GM19372 (cell line): ENCODE data around the gene DMD.
"Not testable (repeated sequence)": the region's sequence is repeated elsewhere in the genome, so short reads cannot be mapped to it uniquely, and the experiment has no call there.

ENCODE experiments used
- ATAC-seq: cut with Tn5 transposase; IDR thresholded peaks from one replicate; pipeline ENCODE4 v1.9.1; 2021; ENCODE audit warnings: mild to moderate bottlenecking, low read depth, moderate library complexity; ENCODE audit not compliant: unreplicated experiment

DMD gene

DNA sequence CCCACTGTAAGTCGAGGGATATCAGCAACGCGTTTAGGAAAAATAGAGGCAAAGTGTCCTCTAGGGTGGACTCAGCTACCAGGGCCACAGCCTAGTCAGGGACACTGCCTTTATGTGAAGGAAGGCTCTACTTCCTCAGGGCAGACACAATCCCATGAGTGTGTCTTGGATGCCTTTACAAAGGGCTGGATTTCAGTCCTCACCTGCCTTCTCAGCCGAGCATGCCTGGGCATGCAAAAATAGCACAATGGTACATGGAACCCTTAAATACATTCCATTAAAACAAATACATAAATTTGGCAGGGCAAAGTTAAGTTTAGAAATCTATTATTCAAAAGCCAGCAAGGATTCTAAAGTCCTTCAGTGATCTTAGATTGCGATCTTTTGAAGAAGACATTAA is 51.1 kb downstream of the DMD start:
- no peak for ATAC-seq

DNA sequence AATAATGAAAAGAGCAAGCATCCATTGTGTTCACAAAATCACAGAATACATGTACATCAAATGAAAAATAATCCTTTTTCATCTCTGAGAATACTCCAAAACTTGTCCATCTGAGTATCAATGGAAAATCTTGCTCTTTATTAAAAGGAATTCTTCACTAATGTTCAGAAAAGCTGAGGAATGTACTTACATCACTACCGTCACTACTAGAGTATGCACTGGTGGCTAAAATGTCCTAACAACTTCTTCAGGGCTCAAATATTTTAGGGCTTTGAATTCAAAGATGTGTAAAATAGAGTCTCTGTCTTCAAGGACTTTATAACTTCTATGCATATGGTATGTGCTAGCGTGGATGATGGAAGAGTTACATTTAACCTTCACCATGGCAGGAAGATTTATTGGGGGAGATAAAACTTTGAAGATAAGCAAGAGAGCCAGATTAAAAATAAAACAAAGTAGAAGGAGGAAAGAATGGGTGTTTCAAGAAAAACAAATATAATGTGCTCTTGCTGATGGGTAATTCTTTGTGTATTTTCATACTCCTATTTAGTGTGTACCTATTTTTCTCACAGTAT is 55.1 kb downstream of the DMD start:
- no peak for ATAC-seq

DNA sequence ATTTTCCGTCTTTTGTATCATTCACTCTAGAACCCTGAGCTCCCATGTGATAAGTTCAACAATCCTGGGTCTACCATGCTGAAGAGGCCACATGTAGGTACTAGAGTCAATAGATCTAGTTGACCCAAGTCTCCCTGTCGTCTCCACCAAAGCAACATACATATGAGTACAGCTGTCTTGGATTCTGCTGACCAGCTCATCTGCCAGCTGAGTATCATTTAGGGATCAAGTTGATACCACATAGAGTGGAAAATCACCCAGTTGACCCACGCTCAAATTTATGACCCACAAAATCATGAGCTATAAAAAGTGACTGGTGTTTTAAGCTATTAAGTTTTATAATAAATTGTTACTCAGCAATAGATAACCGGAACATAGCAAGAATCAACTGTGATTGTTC is 61.8 kb downstream of the DMD start:
- ATAC-seq = no peak

DNA sequence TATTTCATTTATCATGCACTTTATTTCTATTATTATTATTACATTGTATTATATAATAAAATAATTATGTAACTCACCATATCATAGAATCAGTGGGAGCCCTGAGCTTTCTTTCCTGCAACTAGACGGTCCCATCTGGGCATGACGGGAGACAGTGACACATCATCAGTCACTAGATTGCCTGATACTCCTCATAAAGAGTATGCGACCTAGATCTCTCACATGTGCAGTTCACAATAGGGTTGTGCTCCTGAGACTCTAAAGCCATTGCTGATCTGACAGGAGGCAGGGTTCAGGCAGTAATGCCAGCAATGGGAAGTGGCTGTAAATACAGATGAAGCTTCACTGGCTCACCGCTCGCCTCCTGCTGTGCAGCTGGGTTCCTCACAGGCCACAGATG is 62.3 kb downstream of the DMD start:
- no peak for ATAC-seq

DNA sequence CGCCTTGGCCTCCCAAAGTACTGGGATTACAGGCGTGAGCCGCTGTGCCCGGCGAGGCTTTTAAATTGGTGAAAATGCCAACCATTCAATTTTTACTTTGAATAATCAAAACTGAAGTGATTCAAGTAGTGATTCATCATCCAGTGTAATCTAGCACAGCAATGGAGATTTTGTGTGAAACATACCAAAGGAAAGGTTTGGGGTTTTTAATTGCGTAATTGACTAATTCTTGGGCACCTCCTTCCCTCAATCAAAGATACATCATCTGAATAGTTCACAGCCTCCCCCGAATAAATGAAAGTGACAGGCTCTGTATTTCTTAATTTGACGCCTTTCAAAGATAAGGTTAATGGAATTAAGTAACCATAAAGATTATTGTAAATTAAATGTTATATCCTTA is 69.0 kb downstream of the DMD start:
- no peak for ATAC-seq

DNA sequence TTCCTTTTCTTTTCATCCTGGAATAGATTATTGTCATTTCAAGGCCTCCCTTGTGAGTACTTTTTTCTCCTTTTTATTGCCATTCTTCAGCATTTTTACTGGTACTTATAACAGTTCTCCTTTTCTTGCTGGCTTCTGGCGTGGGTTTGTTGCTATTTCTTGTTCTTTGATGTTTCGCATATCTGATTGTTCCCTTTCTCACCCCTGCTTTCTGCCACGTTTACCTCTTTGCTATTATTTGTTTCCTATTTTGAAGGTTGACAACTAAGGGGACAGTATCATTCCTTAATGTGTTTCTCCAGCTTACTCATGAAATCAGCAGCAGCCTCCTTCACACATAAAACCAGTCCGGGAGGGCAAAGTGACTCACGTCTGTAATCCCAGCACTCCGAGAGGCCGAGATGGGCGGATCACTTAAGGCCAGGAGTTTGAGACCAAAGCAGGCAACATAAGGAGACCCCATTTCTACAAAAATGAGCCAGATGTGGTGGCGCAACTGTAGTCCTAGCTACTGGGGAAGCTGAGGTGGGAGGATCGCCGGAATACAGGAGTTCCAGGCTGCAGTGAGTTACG is 72.6 kb downstream of the DMD start:
- ATAC-seq = no peak

DNA sequence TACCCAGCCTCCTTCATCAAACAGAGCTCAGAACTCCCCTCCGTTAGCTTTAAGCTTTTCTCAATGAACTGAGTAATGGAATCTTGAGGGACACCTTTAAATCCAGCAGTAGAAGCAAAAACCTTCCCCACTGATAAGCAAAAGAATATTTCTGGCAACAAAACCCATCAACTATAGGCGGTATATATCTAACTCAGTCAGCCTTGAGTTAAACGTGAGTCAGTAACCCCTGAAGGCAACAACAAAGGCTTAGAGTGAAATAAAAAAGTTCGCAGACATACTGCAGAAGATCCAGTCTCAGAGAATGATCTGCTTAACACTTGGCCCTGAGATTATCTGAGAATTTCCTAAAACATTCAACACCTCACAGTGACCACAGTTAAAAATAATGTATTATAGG is 77.2 kb downstream of the DMD start:
- ATAC-seq = no peak

DNA sequence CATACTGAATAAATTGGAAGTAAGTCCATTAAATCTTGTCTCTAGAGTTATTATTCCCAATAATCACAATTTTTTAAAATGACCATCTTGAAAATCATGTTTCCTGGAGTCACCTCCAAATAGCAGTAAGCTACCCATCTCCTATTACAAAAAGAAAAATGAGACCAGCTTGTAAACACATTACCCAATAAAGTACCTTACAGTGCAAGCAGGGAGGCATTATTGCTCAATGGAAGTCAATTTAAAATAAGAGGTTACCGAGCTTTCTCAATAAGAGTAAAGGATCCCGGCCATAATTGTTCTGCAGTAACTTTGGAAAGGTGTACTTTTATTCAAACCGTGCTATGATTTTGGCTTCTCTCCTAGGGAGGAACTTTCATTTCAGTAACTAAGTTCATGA is 78.0 kb downstream of the DMD start:
- no peak for ATAC-seq

DNA sequence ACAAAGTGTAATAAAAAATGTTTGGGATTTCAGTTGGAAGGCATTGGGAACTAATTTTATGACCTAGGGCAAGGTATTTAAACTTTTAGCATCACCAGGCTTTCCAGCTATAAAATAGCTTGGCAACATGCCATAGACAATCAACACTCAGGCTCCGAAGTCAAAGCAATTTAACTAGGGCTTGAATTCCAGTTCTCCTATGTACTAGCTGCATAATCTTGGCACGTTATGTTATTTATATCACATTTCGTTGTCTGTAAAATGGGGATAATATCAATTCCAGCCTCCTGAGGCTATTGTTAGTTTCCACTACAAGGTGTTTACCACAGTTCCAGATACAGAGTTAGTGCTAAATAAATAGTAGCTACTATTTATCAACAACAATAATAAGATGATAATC is 78.8 kb downstream of the DMD start:
- ATAC-seq = no peak

DNA sequence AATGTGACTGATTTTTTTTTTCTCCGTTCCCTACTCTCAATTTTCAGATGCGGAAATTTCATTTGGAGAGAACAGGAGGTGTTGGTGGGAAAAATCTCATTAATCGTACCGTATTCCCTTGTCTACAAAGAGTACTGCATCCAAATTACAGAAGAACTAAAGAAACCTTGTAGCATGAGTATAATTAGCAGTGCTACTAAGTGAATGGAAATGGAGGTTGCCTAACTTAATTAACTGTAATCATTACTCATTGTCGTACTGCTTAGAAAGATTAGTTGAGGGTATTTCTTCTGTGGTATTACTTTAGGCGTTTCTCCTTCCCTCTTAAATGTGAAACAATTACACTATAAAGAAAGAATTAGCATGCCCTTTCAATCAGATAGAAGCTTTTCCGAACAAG is 81.7 kb downstream of the DMD start:
- no peak for ATAC-seq

DNA sequence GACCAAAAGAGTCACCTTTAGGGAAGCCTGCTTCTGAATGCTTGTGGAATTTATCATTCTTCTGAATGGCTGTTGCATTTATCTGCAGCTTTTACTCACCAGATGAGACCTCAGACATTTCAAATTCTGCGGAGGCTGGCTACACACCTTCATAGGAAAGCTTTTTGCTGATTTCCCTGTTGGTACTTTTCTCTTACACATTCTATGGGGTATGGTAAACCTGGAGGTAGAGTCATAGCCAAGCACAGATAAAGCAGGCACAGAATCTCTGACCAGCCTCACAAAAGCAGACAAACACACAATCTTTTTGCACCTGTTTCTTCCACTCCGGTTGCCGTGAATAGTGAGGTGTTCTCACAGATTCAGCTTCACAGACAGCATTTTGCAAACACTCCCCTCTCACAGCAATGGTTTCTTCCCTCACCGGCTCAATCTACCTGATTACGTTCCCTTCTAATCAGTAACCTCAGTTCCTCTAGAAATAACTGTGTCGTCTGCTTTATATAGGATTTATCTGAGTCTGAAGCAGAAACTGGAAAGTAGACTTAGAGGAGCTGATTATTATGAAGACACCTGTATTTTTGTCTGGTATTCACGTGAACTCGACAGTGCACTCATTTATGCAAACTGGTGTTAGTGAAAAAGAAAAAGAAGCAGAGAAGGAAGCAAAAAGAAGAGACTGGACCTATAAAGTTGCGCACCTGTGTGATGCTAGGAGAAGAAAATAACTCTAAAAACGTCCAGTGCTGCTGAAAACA is 83.1 kb downstream of the DMD start:
- ATAC-seq = no peak

DNA sequence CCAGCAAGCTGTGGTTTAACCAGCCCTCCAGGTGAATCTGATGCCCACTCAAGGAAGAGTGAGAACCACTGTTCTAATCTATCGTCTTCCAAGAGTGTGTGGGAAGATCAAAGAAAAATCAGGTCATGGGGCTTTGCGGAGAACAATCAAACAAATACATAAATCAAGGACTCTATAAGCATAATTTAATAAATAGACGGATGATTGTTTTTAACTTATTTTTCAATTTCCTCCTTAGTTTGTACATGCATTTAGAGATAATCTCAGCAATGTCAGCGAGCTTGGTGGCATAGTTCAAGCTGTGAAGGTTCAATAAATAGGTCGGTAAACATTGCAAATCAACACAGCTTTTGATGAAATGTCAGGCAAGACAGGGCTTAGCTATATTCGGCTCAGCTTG is 84.9 kb downstream of the DMD start:
- no peak for ATAC-seq

DNA sequence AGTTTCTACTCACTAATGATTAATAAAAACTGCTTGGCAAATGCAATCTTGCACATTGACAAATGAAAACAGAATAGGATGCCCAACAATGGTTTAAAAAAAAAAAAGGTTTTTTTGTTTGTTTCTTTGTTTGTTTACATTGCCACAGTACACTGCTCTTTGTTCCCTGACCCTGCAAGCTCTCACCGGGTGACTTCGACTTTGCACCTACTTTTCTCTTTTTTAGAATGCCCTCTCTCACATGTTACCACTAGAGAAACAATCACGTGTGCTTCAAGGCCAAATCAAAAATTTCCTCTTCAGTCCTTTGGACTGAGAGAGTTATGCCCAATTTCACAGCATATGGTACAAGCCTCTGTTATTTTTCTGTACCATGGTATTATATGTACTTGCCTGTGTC is 101.5 kb downstream of the DMD start:
- no peak for ATAC-seq

DNA sequence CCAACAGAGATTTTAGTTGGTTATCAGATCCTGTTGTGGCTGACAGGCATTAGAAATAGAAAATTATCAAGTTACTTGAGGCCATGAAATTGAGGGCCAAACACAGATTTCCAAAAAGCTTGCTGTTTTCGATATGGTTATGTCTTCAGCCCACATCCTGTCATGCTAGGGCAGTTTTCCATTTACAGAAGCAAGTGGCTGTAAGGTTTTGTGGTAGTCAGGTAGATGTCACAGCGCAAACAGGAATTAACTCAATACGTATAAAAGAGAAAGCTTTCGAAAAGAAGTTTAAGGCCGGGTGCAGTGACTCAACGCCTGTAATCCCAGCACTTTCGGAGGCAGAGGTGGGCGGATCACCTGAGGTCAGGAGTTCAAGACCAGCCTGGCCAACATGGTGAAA is 104.6 kb downstream of the DMD start:
- ATAC-seq = no peak

DNA sequence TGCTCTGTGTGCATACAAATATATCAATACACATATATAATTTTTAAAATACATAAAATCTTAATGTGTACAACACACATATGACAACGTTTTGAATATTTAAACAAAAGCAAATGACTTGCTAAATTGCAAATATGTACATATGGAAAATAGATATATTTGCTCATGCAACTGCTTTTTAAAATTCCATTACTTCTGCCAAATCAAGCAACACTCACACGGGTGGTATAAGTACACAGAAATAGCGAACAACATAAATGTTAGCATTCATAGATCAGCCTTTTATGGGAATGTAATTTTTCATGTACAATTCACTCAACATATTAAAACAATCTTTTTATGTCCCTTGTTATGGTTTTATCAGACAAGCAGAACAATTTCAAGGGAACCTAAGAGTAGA is 116.3 kb downstream of the DMD start:
- ATAC-seq = no peak

DNA sequence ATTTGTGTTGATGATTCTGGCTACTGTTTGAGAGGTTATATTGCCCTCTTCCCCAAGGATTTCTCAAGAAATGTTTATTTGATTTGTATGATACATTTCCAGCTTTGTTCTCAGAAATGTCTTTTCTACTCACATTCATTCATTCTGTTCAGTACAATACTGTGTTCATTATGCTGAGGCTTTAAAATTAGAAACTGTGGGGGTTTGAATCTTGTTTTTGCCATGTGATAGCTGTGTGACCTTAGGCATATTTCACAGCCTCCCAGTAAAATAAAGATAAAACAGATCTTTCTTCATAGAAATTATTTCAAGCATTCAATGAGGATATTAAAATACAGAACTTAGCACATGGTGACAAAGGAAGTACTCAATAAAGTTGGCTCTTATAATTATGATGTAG is 123.9 kb downstream of the DMD start:
- no peak for ATAC-seq

DNA sequence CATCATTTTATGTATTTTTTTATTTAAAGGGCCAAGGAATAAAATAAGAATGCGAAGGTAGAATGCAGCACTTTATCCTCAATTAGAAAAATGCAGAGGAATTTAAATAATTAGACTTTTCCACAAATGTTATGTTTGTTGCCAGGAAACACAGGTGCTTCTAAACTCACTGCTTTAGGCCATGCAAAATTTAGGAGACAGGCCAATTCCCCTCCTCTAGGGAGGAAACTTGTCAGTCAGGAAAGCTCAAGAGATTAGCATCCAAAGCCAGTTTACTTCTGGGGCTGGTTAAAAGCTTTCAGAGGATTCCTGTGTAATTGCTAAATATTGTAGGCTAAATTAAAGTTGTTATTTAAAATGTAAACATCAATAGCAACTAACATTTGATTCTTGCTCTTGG is 124.5 kb downstream of the DMD start:
- ATAC-seq = no peak

DNA sequence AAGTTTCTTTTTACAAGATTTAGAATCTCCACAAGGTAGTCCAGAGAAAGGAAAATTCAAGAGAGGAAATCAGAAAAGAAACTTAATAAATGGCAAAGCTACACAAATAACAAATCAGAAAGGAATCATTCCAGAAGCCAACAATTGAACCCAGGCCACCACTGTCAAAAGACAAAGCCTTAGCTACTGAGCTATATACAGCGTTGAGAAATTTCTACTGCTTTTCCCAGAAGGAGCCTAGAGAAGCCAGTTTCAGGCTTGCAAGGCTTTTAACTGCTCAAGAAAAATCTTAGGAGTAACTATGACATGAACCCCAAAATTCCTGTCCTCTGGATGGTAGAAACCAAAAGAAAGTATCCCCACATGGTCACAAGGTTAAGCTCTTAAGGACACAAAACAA is 129.0 kb downstream of the DMD start:
- ATAC-seq = no peak

DNA sequence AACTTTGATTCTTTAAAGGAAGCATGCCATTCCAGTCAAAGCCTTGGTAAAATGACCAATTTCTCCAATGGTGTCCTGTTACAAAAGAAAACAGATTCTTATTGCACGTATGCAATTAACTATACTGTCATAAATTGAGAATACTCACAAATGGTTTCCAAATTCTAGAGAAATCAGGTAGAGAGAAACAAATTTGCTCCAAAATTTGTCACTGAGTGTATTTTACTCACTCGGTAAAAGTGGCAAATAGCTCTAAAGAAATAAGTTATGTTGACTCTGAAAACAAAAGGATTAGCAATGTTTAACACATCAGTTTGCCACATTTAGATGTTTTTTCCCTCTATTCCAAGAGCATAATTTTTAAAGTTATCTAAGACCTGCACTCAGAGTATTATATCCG is 133.1 kb downstream of the DMD start:
- ATAC-seq = no peak

DNA sequence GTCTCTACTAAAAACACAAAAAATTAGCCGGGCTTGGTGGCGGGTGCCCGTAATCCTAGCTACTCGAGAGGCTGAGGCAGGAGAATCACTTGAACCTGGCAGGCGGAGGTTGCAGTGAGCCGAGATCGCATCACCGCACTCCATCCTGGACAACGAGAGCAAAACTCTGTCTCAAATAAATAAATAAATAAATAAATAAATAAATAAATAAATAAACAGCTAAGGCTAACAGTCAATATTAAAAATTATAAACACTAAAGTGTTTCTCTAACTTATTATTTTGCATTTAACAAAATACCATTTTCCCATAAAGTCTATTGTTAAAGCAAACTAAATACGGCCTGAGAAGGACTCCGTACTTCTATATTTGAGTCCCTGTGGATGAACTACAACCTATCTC is 137.7 kb downstream of the DMD start:
- not testable (repeated sequence) for ATAC-seq

DNA sequence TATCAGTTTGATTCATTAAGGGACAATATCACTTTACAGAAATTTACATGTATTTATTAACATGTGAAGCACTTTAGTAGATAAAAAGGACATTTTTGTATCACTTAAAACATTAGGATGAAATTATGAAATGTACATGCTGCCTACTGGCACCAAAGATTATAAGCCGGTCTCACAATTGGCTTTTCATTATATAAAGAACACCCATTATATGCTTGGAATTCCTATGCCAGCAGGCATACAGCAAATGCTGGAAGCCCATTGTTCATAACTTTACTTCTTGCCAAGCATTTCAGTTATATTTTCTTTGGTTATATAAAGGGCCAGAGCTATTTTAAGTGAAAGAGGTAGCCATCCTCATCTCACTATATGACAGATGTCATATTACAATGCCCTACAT is 145.9 kb downstream of the DMD start:
- no peak for ATAC-seq

DNA sequence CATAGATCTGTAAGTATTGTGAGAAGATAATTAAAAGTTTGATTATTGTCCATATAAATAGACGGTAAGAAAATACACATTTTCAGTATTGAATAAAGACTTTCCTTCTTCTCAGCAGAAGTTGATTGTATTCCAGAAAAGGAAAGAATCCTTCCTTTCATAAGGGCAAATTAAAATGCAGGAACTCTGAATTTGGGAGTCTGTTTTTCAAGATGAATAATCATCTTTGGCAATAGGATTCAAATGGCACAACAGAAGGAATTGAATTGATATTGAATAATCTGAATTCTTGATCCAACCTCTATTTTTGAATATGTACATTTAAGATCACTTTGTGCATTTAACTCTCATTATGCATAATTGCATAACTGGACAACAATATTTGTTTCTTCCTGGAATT is 149.3 kb downstream of the DMD start:
- ATAC-seq = no peak
